ENCODE measurements around the gene PPP1R14B. TPM values are rescaled to one million over a fixed set of nuclear protein-coding genes. Genes with fewer than 3 reads are reported as not detected.

Gene PPP1R14B
- total and polyA plus RNA-seq, 2 of the 13 experiments (the other 11 are each of a cell fraction or from before 2014, with no cell fraction given) = 110 to 148 TPM

DNA sequence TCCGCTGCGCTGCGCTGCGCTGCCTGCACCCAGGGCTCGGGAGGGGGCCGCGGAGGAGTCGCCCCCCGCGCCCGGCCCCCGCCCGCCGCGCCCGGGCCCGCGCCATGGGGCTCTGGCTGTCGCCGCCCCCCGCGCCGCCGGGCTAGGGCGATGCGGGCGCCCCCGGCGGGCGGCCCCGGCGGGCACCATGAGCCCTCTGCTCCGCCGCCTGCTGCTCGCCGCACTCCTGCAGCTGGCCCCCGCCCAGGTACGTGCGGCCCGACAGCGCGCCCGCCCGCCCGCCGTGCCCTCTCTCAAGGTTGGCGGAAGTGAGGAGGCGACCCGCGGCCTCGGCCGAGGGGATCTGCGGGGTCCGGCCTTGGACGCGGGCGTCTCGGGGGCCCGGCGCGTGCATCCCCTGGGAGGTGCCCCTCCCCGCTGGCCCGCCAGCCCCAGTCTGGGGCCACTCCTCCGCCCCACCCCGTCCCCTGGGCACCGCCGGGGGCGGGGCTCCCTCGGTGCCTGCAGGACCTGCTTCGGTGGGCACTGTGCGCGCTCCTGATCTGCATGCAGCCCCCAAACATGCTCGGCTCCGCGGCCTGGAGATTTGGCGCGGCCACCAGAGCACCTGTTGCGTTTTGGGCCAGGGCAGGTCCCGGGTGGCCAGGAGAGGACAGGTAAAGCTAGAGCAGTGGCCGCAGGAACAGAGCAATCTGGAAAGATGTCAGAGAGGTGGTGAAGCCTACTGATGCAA lies 11.9 kb downstream of the PPP1R14B start (continued):
- TF ChIP-seq, protein P1, sequence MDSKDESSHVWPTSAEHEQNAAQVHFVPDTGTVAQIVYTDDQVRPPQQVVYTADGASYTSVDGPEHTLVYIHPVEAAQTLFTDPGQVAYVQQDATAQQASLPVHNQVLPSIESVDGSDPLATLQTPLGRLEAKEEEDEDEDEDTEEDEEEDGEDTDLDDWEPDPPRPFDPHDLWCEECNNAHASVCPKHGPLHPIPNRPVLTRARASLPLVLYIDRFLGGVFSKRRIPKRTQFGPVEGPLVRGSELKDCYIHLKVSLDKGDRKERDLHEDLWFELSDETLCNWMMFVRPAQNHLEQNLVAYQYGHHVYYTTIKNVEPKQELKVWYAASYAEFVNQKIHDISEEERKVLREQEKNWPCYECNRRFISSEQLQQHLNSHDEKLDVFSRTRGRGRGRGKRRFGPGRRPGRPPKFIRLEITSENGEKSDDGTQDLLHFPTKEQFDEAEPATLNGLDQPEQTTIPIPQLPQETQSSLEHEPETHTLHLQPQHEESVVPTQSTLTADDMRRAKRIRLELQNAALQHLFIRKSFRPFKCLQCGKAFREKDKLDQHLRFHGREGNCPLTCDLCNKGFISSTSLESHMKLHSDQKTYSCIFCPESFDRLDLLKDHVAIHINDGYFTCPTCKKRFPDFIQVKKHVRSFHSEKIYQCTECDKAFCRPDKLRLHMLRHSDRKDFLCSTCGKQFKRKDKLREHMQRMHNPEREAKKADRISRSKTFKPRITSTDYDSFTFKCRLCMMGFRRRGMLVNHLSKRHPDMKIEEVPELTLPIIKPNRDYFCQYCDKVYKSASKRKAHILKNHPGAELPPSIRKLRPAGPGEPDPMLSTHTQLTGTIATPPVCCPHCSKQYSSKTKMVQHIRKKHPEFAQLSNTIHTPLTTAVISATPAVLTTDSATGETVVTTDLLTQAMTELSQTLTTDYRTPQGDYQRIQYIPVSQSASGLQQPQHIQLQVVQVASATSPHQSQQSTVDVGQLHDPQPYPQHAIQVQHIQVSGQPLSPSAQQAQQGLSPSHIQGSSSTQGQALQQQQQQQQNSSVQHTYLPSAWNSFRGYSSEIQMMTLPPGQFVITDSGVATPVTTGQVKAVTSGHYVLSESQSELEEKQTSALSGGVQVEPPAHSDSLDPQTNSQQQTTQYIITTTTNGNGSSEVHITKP (CRISPR knock-in tag; IDR thresholded peaks at IDR 0.05; ENCODE audit: low read depth) = no peak
- TF ChIP-seq, protein P2, sequence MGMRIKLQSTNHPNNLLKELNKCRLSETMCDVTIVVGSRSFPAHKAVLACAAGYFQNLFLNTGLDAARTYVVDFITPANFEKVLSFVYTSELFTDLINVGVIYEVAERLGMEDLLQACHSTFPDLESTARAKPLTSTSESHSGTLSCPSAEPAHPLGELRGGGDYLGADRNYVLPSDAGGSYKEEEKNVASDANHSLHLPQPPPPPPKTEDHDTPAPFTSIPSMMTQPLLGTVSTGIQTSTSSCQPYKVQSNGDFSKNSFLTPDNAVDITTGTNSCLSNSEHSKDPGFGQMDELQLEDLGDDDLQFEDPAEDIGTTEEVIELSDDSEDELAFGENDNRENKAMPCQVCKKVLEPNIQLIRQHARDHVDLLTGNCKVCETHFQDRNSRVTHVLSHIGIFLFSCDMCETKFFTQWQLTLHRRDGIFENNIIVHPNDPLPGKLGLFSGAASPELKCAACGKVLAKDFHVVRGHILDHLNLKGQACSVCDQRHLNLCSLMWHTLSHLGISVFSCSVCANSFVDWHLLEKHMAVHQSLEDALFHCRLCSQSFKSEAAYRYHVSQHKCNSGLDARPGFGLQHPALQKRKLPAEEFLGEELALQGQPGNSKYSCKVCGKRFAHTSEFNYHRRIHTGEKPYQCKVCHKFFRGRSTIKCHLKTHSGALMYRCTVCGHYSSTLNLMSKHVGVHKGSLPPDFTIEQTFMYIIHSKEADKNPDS (CRISPR knock-in tag; IDR thresholded peaks at IDR 0.05) = no peak
- TF ChIP-seq ZMYM4 (CRISPR knock-in tag; IDR thresholded peaks at IDR 0.05) (no peak), ZNF772 (CRISPR knock-in tag; IDR thresholded peaks at IDR 0.05) (no peak), ZEB1 (IDR thresholded peaks at IDR 0.05; ENCODE audit: insufficient replicate concordance, low read depth) (no peak), SMAD1 (CRISPR knock-in tag; IDR thresholded peaks at IDR 0.05; ENCODE audit: borderline replicate concordance, low read depth) (no peak), SIX1 (CRISPR knock-in tag; IDR thresholded peaks at IDR 0.05; ENCODE audit: borderline replicate concordance) (no peak), SUZ12 (IDR thresholded peaks at IDR 0.05; ENCODE audit: low read depth, low read length) (no peak), ATF6 (CRISPR knock-in tag; conservative IDR thresholded peaks at IDR 0.05) (no peak), HOXA5 (CRISPR knock-in tag; IDR thresholded peaks at IDR 0.05) (no peak), GFI1 (CRISPR knock-in tag; IDR thresholded peaks at IDR 0.05; ENCODE audit: borderline replicate concordance) (no peak), ZNF484 (CRISPR knock-in tag; IDR thresholded peaks at IDR 0.05; ENCODE audit: borderline replicate concordance, low read depth) (no peak), SMARCE1 (IDR thresholded peaks at IDR 0.05; ENCODE audit: borderline replicate concordance) (no peak), MBD4 (IDR thresholded peaks at IDR 0.05; ENCODE audit: borderline replicate concordance, low read length) (no peak), ZNF207 (IDR thresholded peaks at IDR 0.05; ENCODE audit: borderline replicate concordance) (no peak), USF2 (IDR thresholded peaks at IDR 0.05; ENCODE audit: low read depth, low read length) (no peak), USF2 (CRISPR knock-in tag; IDR thresholded peaks at IDR 0.05; ENCODE audit: borderline replicate concordance) (no peak)
- TF ChIP-seq, protein P3, sequence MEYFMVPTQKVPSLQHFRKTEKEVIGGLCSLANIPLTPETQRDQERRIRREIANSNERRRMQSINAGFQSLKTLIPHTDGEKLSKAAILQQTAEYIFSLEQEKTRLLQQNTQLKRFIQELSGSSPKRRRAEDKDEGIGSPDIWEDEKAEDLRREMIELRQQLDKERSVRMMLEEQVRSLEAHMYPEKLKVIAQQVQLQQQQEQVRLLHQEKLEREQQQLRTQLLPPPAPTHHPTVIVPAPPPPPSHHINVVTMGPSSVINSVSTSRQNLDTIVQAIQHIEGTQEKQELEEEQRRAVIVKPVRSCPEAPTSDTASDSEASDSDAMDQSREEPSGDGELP (IDR thresholded peaks at IDR 0.05; ENCODE audit: borderline replicate concordance, low read depth) = peak; percentile 13; the same call in 1 of the 2 replicates

All from HepG2 (cell line).